Osteocyte (in vitro differentiated cells): Measurements from ENCODE around the gene NAGLU. TPM values are rescaled to one million over a fixed set of nuclear protein-coding genes. Genes with fewer than 3 reads are reported as not detected.
A peak's percentile ranks its signal among the peaks of the same experiment; 100 is the strongest.
"Not testable (repeated sequence)": the region's sequence is repeated elsewhere in the genome, so short reads cannot be mapped to it uniquely, and the experiment has no call there.

Experiments used
- DNase-seq: peaks from one replicate; pipeline ENCODE4 v3.0.0; 2021; ENCODE audit warnings: mixed read lengths; ENCODE audit not compliant: unreplicated experiment; ENCODE audit errors: extremely low spot score
- H3K27ac Mint-ChIP-seq: one replicate; pipeline ENCODE4 v1.8.0; 2021; ENCODE audit warnings: mild to moderate bottlenecking, mixed read lengths; ENCODE audit not compliant: unreplicated experiment
- H3K27me3 Mint-ChIP-seq: one replicate; pipeline ENCODE4 v1.8.0; 2021; ENCODE audit warnings: mixed read lengths; ENCODE audit not compliant: unreplicated experiment
- H3K36me3 Mint-ChIP-seq: one replicate; pipeline ENCODE4 v1.8.0; 2021; ENCODE audit warnings: mixed read lengths; ENCODE audit not compliant: unreplicated experiment
- H3K4me1 Mint-ChIP-seq: one replicate; pipeline ENCODE4 v1.8.0; 2021; ENCODE audit warnings: mixed read lengths; ENCODE audit not compliant: unreplicated experiment
- H3K4me3 Mint-ChIP-seq: one replicate; pipeline ENCODE4 v1.8.0; 2021; ENCODE audit warnings: mild to moderate bottlenecking, moderate library complexity, mixed read lengths; ENCODE audit not compliant: unreplicated experiment
- H3K9me3 Mint-ChIP-seq: one replicate; pipeline ENCODE4 v1.8.0; 2021; ENCODE audit warnings: mixed read lengths; ENCODE audit not compliant: unreplicated experiment
- CTCF ChIP-seq: fragments of 200-600 bp; sonication (generic); IDR thresholded peaks from 2 replicates; pipeline ENCODE4 v1.5.0; 2021; ENCODE audit warnings: antibody characterized with exemption, mild to moderate bottlenecking, moderate library complexity
- total RNA-seq: library from RNA; stranded (reverse); gene quantifications from 2 replicates; pipeline ENCODE4 v1.2.1, GENCODE V29; 2021

The NAGLU gene
- total RNA-seq, 1 donor from 2014 or later, result 86.5 TPM

GRCh38 chr17:42537156-42537805 lies 1.2 kb downstream of the NAGLU start:
- Mint-ChIP-seq H3K36me3 (peaks cover 10% of the 10 kb centered on the region), H3K9me3 (no peaks in the 10 kb centered on the region), H3K27ac (peak overlapping the region; percentile 78), H3K4me1 (peaks cover 34% of the 10 kb centered on the region), H3K27me3 (no peaks in the 10 kb centered on the region), H3K4me3 (peak overlapping the region; percentile 85)
- no peak for DNase-seq
- TF ChIP-seq CTCF, result no peak

- Mint-ChIP-seq H3K4me3 (peak overlapping the region; percentile 85), H3K27me3 (no peaks in the 10 kb centered on the region), H3K4me1 (peaks cover 34% of the 10 kb centered on the region), H3K9me3 (no peaks in the 10 kb centered on the region), H3K27ac (peak overlapping the region; percentile 71), H3K36me3 (peaks cover 12% of the 10 kb centered on the region)
- no peak for DNase-seq
- no peak for TF ChIP-seq CTCF
Measured at GRCh38 chr17:42537826-42538451, 1.9 kb downstream of the NAGLU start.

DNA sequence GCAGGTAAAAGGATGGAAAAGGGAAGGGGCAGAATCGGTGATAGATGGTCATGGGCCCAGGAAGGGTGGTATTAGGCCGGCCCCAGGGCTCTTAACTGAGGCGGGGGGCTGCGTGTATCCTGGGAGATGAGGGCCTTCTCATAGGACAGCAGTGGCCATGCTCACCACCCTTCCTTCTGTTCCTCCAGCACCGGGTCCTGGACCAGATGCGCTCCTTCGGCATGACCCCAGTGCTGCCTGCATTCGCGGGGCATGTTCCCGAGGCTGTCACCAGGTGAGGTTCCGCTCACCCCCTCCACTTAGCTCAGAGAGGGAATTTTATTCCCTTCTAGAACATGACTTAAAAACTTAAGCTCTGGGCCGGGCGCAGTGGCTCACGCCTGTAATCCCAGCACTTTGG lies 2.4 kb downstream of the NAGLU start:
- Mint-ChIP-seq H3K4me3 (peak overlapping the region; percentile 85), H3K27ac (peak overlapping the region; percentile 71), H3K36me3 (peaks cover 15% of the 10 kb centered on the region), H3K4me1 (peaks cover 32% of the 10 kb centered on the region), H3K27me3 (no peaks in the 10 kb centered on the region), H3K9me3 (no peaks in the 10 kb centered on the region)
- no peak for TF ChIP-seq CTCF
- no peak for DNase-seq

DNA sequence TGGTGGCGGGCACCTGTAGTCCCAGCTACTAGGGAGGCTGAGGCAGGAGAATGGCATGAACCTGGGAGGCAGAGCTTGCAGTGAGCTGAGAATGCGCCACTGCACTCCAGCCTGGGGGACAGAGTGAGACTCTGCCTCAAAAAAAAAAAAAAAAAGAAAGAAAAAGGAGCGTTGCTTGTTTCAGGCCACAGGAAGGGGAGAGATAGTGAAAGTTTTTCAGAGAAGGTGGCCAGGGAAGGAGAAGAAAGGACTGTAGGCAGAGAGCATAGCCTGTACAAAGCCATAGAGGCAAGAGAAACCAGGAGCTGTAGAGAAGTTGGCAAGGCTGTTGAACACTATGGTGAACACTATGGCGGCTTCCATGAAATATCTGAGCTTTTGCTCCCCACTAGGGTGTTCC lies 4.5 kb downstream of the NAGLU start:
- not testable (repeated sequence) for H3K4me3 Mint-ChIP-seq, DNase-seq, H3K27me3 Mint-ChIP-seq, H3K9me3 Mint-ChIP-seq, H3K27ac Mint-ChIP-seq
- Mint-ChIP-seq H3K36me3 (peaks cover 16% of the 10 kb centered on the region), H3K4me1 (peaks cover 23% of the 10 kb centered on the region)

DNA sequence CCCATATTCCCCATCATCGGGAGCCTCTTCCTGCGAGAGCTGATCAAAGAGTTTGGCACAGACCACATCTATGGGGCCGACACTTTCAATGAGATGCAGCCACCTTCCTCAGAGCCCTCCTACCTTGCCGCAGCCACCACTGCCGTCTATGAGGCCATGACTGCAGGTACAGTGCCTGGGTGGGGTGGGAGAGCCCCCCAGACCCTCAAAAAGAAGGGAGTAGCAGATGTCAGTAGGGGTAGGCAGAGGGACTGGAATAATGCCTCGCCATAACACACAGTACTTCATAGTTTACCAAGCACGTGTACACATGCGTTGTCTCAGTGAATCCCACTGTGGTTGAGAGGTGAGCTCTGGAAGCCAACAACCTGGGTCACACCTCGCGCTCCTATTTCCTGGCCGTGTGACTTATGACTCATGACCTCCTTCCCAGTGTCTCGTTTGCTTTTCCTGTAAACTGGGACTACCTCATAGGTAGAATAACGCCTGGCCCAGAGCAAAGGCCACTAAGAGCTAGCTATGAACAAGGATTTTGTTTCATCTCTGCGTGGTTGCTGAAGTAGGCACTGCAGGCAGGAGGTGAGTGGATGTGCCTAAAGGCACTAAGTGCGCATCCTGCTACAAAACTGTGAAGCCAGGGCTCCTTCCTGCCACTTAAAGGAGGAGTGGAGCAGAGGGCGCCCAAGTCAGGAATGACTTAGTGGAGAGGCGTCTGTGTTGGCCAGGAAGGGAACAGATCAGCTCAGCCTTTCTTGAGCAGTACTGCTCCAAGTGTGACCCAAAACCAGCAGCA lies 5.2 kb downstream of the NAGLU start:
- no peaks in the 10 kb centered on the region for H3K27me3 Mint-ChIP-seq
- peaks cover 16% of the 10 kb centered on the region for H3K36me3 Mint-ChIP-seq
- no peak for TF ChIP-seq CTCF
- DNase-seq, result no peak
- no peak overlapping the region for H3K27ac Mint-ChIP-seq
- no peak overlapping the region for H3K4me3 Mint-ChIP-seq
- no peaks in the 10 kb centered on the region for H3K9me3 Mint-ChIP-seq
- H3K4me1 Mint-ChIP-seq, result peaks cover 19% of the 10 kb centered on the region
